OCI-LY7 (cell line): ENCODE data around the gene DIP2C.

Source experiments
- CTCF ChIP-seq: fragments of 200-600 bp; sonication (generic); conservative IDR thresholded peaks from 2 replicates; pipeline ENCODE4 v1.5.1; 2014; ENCODE audit warnings: mild to moderate bottlenecking, antibody characterized with exemption, low read length, moderate library complexity, mixed read lengths
- EZH2phosphoT487 ChIP-seq: fragments of 200-600 bp; sonication (generic); IDR thresholded peaks from 2 replicates; pipeline ENCODE4 v1.6.1; 2018; ENCODE audit warnings: low read depth, borderline replicate concordance, mild to moderate bottlenecking, mixed run types, antibody characterized with exemption, low read length, moderate library complexity, mixed read lengths

- TF ChIP-seq CTCF (no peak), EZH2phosphoT487 (no peak)
Measured at GRCh38 chr10:516764-517163, 172.7 kb downstream of the DIP2C start.
